SK-N-MC (cell line): Measurements from ENCODE around the gene KIF1C.
"Not testable (repeated sequence)": the region's sequence is repeated elsewhere in the genome, so short reads cannot be mapped to it uniquely, and the experiment has no call there.

Source experiments
- DNase-seq: peaks from one replicate; pipeline ENCODE4 v3.0.0-alpha.2; 2011; ENCODE audit warnings: low read depth, low spot score
- H3K27ac ChIP-seq: fragments of 200-600 bp; sonication (generic); 2 replicates; pipeline ENCODE4 v1.5.1; 2016; ENCODE audit warnings: mixed run types
- H3K36me3 ChIP-seq: fragments of 200-600 bp; sonication (generic); 2 replicates; pipeline ENCODE4 v1.6.1; 2017; ENCODE audit warnings: antibody characterized with exemption, low read length, mixed read lengths; ENCODE audit not compliant: insufficient read depth
- H3K4me3 ChIP-seq: fragments of 200-600 bp; sonication (generic); 2 replicates; pipeline ENCODE4 v1.5.1; 2016
- H3K9ac ChIP-seq: fragments of 200-600 bp; sonication (generic); 2 replicates; pipeline ENCODE4 v1.8.0; 2017; ENCODE audit warnings: mixed run types, mixed read lengths; ENCODE audit not compliant: insufficient read length
- H3K9me3 ChIP-seq: fragments of 200-600 bp; sonication (generic); 2 replicates; pipeline ENCODE4 v1.6.1; 2017; ENCODE audit warnings: low read depth, mild to moderate bottlenecking, antibody characterized with exemption, low read length, moderate library complexity, mixed read lengths
- EZH2 ChIP-seq: fragments of 200-600 bp; sonication (generic); IDR thresholded peaks from one replicate; pipeline ENCODE4 v1.6.1; 2017; ENCODE audit warnings: antibody characterized with exemption
- FOXP2 ChIP-seq: optimal IDR thresholded peaks from 2 replicates; pipeline ENCODE3; 2011; ENCODE audit warnings: mild to moderate bottlenecking, moderate library complexity; ENCODE audit not compliant: insufficient read depth; ENCODE audit errors: extremely low read length, control extremely low read depth
- POLR2AphosphoS5 ChIP-seq: IDR thresholded peaks from 2 replicates; pipeline ENCODE4 v1.6.1; 2012; ENCODE audit warnings: mild to moderate bottlenecking, low read depth, low read length, borderline replicate concordance

Gene KIF1C

GRCh38 chr17:5065227-5065744 is 67.5 kb downstream of the KIF1C start:
- Histone ChIP-seq H3K36me3 (no peaks in the 10 kb centered on the region), H3K4me3 (no peak overlapping the region), H3K9ac (no peak overlapping the region), H3K27ac (no peak overlapping the region), H3K9me3 (no peaks in the 10 kb centered on the region)
- TF ChIP-seq EZH2: no peak
- TF ChIP-seq POLR2AphosphoS5: no peak
- TF ChIP-seq FOXP2: no peak
- DNase-seq: no peak

GRCh38 chr17:5068236-5068635 is 70.5 kb downstream of the KIF1C start:
- no peaks in the 10 kb centered on the region for H3K36me3 ChIP-seq
- no peak overlapping the region for H3K4me3 ChIP-seq
- no peak overlapping the region for H3K9ac ChIP-seq
- TF ChIP-seq FOXP2 (no peak), POLR2AphosphoS5 (no peak), EZH2 (no peak)
- H3K9me3 ChIP-seq: no peaks in the 10 kb centered on the region
- DNase-seq: no peak
- H3K27ac ChIP-seq: no peak overlapping the region

DNA sequence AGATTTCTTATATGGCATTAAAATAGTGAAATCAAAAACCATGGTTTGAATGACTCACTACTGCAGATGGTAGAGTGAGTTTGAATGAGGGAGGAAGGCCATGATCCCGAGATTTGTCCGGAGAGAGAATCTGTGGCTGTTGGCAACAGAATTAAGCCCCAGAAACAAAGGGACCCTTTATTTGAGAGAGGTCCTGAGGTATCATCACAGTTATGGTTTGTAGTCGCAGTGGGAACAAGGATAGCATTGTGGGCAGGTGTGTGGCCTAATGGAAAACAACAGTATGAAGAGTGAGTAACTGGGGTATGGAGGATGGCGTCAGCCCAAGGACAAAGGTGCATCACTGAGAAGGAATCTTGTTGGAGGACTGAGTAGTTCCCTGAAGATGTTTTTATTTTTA is 72.0 kb downstream of the KIF1C start:
- TF ChIP-seq POLR2AphosphoS5 (no peak), EZH2 (no peak), FOXP2 (no peak)
- H3K36me3 ChIP-seq: no peaks in the 10 kb centered on the region
- H3K4me3 ChIP-seq: no peak overlapping the region
- no peak overlapping the region for H3K27ac ChIP-seq
- no peaks in the 10 kb centered on the region for H3K9me3 ChIP-seq
- no peak overlapping the region for H3K9ac ChIP-seq
- DNase-seq: no peak

- H3K9ac ChIP-seq, H3K9me3 ChIP-seq, DNase-seq, H3K4me3 ChIP-seq, H3K27ac ChIP-seq, H3K36me3 ChIP-seq: not testable (repeated sequence)
Measured at GRCh38 chr17:5075472-5075871, 77.7 kb downstream of the KIF1C start.

DNA sequence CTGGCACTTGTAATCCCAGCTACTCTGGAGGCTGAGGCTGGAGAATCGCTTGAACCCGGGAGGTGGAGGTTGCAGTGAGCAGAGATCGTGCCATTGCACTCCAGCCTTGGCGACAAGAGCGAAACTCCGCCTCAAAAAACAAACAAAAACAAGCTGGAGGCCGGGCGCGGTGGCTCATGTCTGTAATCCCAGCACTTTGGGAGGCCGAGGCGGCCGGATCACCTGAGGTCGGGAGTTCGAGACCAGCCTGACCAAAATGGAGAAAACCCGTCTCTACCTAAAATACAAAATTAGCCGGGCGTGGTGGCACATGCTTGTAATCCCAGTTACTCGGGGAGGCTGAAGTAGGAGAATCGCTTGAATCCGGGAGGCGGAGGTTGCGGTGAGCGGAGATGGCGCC is 79.5 kb downstream of the KIF1C start:
- H3K9me3 ChIP-seq, DNase-seq, H3K27ac ChIP-seq, H3K9ac ChIP-seq, H3K36me3 ChIP-seq: not testable (repeated sequence)
- peak overlapping the region; percentile 82; the same call in 1 of the 2 replicates for H3K4me3 ChIP-seq

DNA sequence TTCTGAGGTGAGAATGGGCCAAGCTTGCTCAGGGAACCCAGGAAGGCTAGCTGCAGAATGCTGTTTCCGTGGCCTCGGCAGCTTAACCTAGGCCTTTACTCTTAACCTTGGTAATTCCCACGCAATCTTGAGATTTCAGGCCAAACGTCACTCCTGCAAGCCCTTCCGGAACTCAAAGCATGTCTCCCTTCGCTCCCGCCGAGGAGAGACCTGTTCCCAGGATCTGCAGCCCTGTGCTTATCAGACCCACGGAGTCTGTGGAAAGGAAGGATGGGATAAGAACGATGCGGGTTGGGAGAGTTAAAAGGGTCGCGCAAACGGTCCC is 80.0 kb downstream of the KIF1C start:
- DNase-seq: no peak
- peak overlapping the region; percentile 82 for H3K4me3 ChIP-seq
- TF ChIP-seq EZH2: no peak
- TF ChIP-seq FOXP2: no peak
- no peak for TF ChIP-seq POLR2AphosphoS5
- H3K36me3 ChIP-seq: no peaks in the 10 kb centered on the region; the same call in 1 of the 2 replicates
- H3K9ac ChIP-seq: peak overlapping the region; percentile 79
- peak overlapping the region; percentile 31; the same call in 1 of the 2 replicates for H3K27ac ChIP-seq
- no peaks in the 10 kb centered on the region for H3K9me3 ChIP-seq
